GM19395 (cell line): ENCODE measurements around the gene SPINK2.

Experiments
- ATAC-seq: cut with Tn5 transposase; IDR thresholded peaks from one replicate; pipeline ENCODE4 v1.9.1; 2021; ENCODE audit warnings: mild to moderate bottlenecking, moderate library complexity; ENCODE audit not compliant: unreplicated experiment

The SPINK2 gene

GRCh38 chr4:56799824-56800756 is 21.4 kb downstream of the SPINK2 start:
- ATAC-seq, result peak; percentile 95

GRCh38 chr4:56799161-56799759 is 22.2 kb downstream of the SPINK2 start:
- no peak for ATAC-seq

- no peak for ATAC-seq
Observed at GRCh38 chr4:56796211-56796610, 25.3 kb downstream of the SPINK2 start.

GRCh38 chr4:56791316-56791715 is 30.2 kb downstream of the SPINK2 start:
- ATAC-seq, result no peak

GRCh38 chr4:56790691-56791091 is 30.8 kb downstream of the SPINK2 start:
- ATAC-seq, result no peak

GRCh38 chr4:56788081-56788480 is 33.4 kb downstream of the SPINK2 start:
- no peak for ATAC-seq

GRCh38 chr4:56787380-56787779 is 34.1 kb downstream of the SPINK2 start:
- ATAC-seq, result no peak

- no peak for ATAC-seq
Observed at GRCh38 chr4:56786955-56787354, 34.5 kb downstream of the SPINK2 start.

GRCh38 chr4:56783986-56784385 is 37.5 kb downstream of the SPINK2 start:
- no peak for ATAC-seq

GRCh38 chr4:56782019-56782418 is 39.5 kb downstream of the SPINK2 start:
- ATAC-seq, result no peak

- ATAC-seq, result no peak
Observed at GRCh38 chr4:56773346-56773745, 48.2 kb downstream of the SPINK2 start.

GRCh38 chr4:56772134-56772533 is 49.4 kb downstream of the SPINK2 start:
- no peak for ATAC-seq

GRCh38 chr4:56768763-56769162 is 52.7 kb downstream of the SPINK2 start:
- no peak for ATAC-seq

GRCh38 chr4:56768316-56768715 is 53.2 kb downstream of the SPINK2 start:
- ATAC-seq, result no peak

- ATAC-seq, result no peak
Observed at GRCh38 chr4:56767567-56767966, 53.9 kb downstream of the SPINK2 start.

GRCh38 chr4:56764775-56765174 is 56.7 kb downstream of the SPINK2 start:
- no peak for ATAC-seq

- no peak for ATAC-seq
Observed at GRCh38 chr4:56764223-56764622, 57.3 kb downstream of the SPINK2 start.

- no peak for ATAC-seq
Observed at GRCh38 chr4:56762484-56763250, 58.8 kb downstream of the SPINK2 start.

- no peak for ATAC-seq
Observed at GRCh38 chr4:56760183-56760582, 61.3 kb downstream of the SPINK2 start.
